IMR-90 (cell line): ENCODE measurements around the gene THEM4. TPM values are rescaled to one million over a fixed set of nuclear protein-coding genes. Genes with fewer than 3 reads are reported as not detected.

Experiments
- ATAC-seq: fragments of 200-7000 bp; cut with Tn5 transposase; 2 replicates; pipeline ENCODE4 v1.9.1; 2020; ENCODE audit warnings: low read depth, mild to moderate bottlenecking, moderate library complexity
- BruUV-seq: library from RNA; stranded (reverse); fragments of 400-500 nt; replicated peaks from 2 replicates; lab custom pipeline; 2021; lab: Mats Ljungman, UMichigan
- CTCF ChIA-PET: fragments of 300-600 bp; formaldehyde crosslinking; extraction: SDS; loops from one replicate; lab custom pipeline; 2021; ENCODE audit warnings: antibody characterized with exemption; lab: Yijun Ruan, JAX
- POLR2A ChIA-PET: fragments of 300-600 bp; sonication (Branson Sonifier 250); formaldehyde crosslinking; loops from one replicate; lab custom pipeline; 2022; ENCODE audit warnings: antibody characterized with exemption; ENCODE audit not compliant: unreplicated experiment; lab: Charles Lee
- DNase-seq: peaks from one replicate; pipeline ENCODE4 v3.0.0; 2013
- H2AFZ ChIP-seq: replicated peaks from 2 replicates; pipeline ENCODE3; 2013; ENCODE audit warnings: low read length, mild to moderate bottlenecking; ENCODE audit not compliant: poor library complexity
- H2AK5ac ChIP-seq: 2 replicates; pipeline ENCODE4 v1.6.1; 2013; ENCODE audit warnings: low read depth, low read length, inconsistent platforms
- H2AK9ac ChIP-seq: replicated peaks from 2 replicates; pipeline ENCODE3; 2013; ENCODE audit warnings: mild to moderate bottlenecking, low read depth, low read length, moderate library complexity; ENCODE audit not compliant: poor library complexity
- H2BK120ac ChIP-seq: 2 replicates; pipeline ENCODE4 v1.6.1; 2013; ENCODE audit warnings: low read depth, low read length, inconsistent platforms
- H2BK15ac ChIP-seq: 3 replicates; pipeline ENCODE4 v1.6.1; 2013; ENCODE audit warnings: low read depth, low read length, inconsistent platforms
- H2BK20ac ChIP-seq: 2 replicates; pipeline ENCODE4 v1.6.1; 2013; ENCODE audit warnings: low read depth, mild to moderate bottlenecking, inconsistent platforms, low read length, moderate library complexity
- H2BK5ac ChIP-seq: 2 replicates; pipeline ENCODE4 v1.6.1; 2013; ENCODE audit warnings: mild to moderate bottlenecking, low read depth, low read length, inconsistent platforms; ENCODE audit not compliant: poor library complexity, severe bottlenecking
- H3K14ac ChIP-seq: replicated peaks from 2 replicates; pipeline ENCODE4 v1.6.1; 2013; ENCODE audit warnings: low read depth, low read length, inconsistent platforms
- H3K18ac ChIP-seq: 2 replicates; pipeline ENCODE4 v1.6.1; 2013; ENCODE audit warnings: low read depth, low read length, control low read depth
- H3K23ac ChIP-seq: 2 replicates; pipeline ENCODE4 v1.6.1; 2013; ENCODE audit warnings: low read depth, low read length, inconsistent platforms
- H3K27ac ChIP-seq: 2 replicates; pipeline ENCODE4 v1.5.1; 2013; ENCODE audit warnings: mild to moderate bottlenecking, control low read depth, low read length; ENCODE audit not compliant: insufficient read depth
- H3K27me3 ChIP-seq: 2 replicates; pipeline ENCODE4 v1.6.1; 2013; ENCODE audit warnings: low read length; ENCODE audit not compliant: control insufficient read depth, insufficient read depth
- H3K36me3 ChIP-seq: 2 replicates; pipeline ENCODE4 v1.6.1; 2013; ENCODE audit warnings: low read length, mixed read lengths; ENCODE audit not compliant: control insufficient read depth, insufficient read depth
- H3K4ac ChIP-seq: 2 replicates; pipeline ENCODE4 v1.6.1; 2013; ENCODE audit warnings: low read depth, low read length, inconsistent platforms
- H3K4me1 ChIP-seq: 2 replicates; pipeline ENCODE4 v1.6.1; 2013; ENCODE audit warnings: low read length, mixed read lengths; ENCODE audit not compliant: control insufficient read depth, insufficient read depth
- H3K4me2 ChIP-seq: 2 replicates; pipeline ENCODE4 v1.6.1; 2013; ENCODE audit warnings: low read depth, mild to moderate bottlenecking, control low read depth, low read length, moderate library complexity
- H3K4me3 ChIP-seq: 2 replicates; pipeline ENCODE4 v1.5.1; 2013; ENCODE audit warnings: low read depth, mild to moderate bottlenecking, control low read depth, low read length, moderate library complexity; ENCODE audit not compliant: insufficient read depth
- H3K56ac ChIP-seq: 2 replicates; pipeline ENCODE4 v1.6.1; 2013; ENCODE audit warnings: low read length, inconsistent platforms; ENCODE audit not compliant: insufficient read depth; ENCODE audit errors: extremely low read depth
- H3K79me1 ChIP-seq, 2 experiments: 2 replicates each; pipeline ENCODE4 v1.6.1; 2013; ENCODE audit warnings: low read length in 2 of 2, inconsistent platforms in 1 of 2, low read depth in 1 of 2
- H3K9ac ChIP-seq: 2 replicates; pipeline ENCODE4 v1.6.1; 2013; ENCODE audit warnings: low read depth, low read length, control low read depth
- H3K9me1 ChIP-seq: 2 replicates; pipeline ENCODE4 v1.6.1; 2013; ENCODE audit warnings: low read length, inconsistent platforms; ENCODE audit not compliant: insufficient read depth
- H3K9me3 ChIP-seq: 2 replicates; pipeline ENCODE4 v1.6.1; 2013; ENCODE audit warnings: low read length; ENCODE audit not compliant: control insufficient read depth, insufficient read depth
- H4K20me1 ChIP-seq: 2 replicates; pipeline ENCODE4 v1.6.1; 2013; ENCODE audit warnings: low read length, inconsistent platforms; ENCODE audit not compliant: insufficient read depth
- H4K5ac ChIP-seq: 2 replicates; pipeline ENCODE4 v1.6.1; 2013; ENCODE audit warnings: mild to moderate bottlenecking, low read depth, low read length, control low read depth
- H4K8ac ChIP-seq, 2 experiments: 2 replicates each; pipeline ENCODE4 v1.6.1; 2013; ENCODE audit warnings: low read depth in 2 of 2, low read length in 2 of 2, control low read depth in 1 of 2, inconsistent platforms in 1 of 2
- H4K91ac ChIP-seq: 2 replicates; pipeline ENCODE4 v1.6.1; 2013; ENCODE audit warnings: low read depth, low read length, inconsistent platforms; ENCODE audit not compliant: insufficient read depth
- BHLHE40 ChIP-seq: fragments of 150-350 bp; IDR thresholded peaks from 2 replicates; pipeline ENCODE4 v1.6.1; 2016; ENCODE audit warnings: mild to moderate bottlenecking, low read depth, low read length
- CEBPB ChIP-seq: IDR thresholded peaks from 2 replicates; pipeline ENCODE4 v1.6.1; 2012; ENCODE audit warnings: low read depth, low read length, improper control_type of control experiment
- CHD1 ChIP-seq: IDR thresholded peaks from 2 replicates; pipeline ENCODE4 v1.6.1; 2012; ENCODE audit warnings: low read depth, low read length, improper control_type of control experiment
- CTCF ChIP-seq: conservative IDR thresholded peaks from 2 replicates; pipeline ENCODE4 v1.5.1; 2012; ENCODE audit warnings: mild to moderate bottlenecking, low read depth, low read length, improper control_type of control experiment
- ELK1 ChIP-seq: fragments of 150-350 bp; IDR thresholded peaks from 2 replicates; pipeline ENCODE4 v1.6.1; 2016; ENCODE audit warnings: low read depth, mild to moderate bottlenecking, low read length, moderate library complexity, borderline replicate concordance
- FOS ChIP-seq: fragments of 150-350 bp; IDR thresholded peaks from 2 replicates; pipeline ENCODE4 v1.6.1; 2016; ENCODE audit warnings: low read depth, low read length
- MAFK ChIP-seq: IDR thresholded peaks from 2 replicates; pipeline ENCODE4 v1.6.1; 2012; ENCODE audit warnings: low read depth, low read length, improper control_type of control experiment
- MAZ ChIP-seq: IDR thresholded peaks from 2 replicates; pipeline ENCODE4 v1.6.1; 2012; ENCODE audit warnings: low read depth, mild to moderate bottlenecking, low read length, improper control_type of control experiment, moderate library complexity, borderline replicate concordance
- MXI1 ChIP-seq: IDR thresholded peaks from 2 replicates; pipeline ENCODE4 v1.6.1; 2012; ENCODE audit warnings: low read depth, mild to moderate bottlenecking, low read length, moderate library complexity, borderline replicate concordance
- NFE2L2 ChIP-seq: fragments of 150-350 bp; IDR thresholded peaks from 2 replicates; pipeline ENCODE4 v1.6.1; 2016; ENCODE audit warnings: low read depth, mild to moderate bottlenecking, low read length
- POLR2A ChIP-seq: IDR thresholded peaks from 2 replicates; pipeline ENCODE4 v1.6.1; 2012; ENCODE audit warnings: mild to moderate bottlenecking, low read depth, low read length
- RAD21 ChIP-seq: IDR thresholded peaks from 2 replicates; pipeline ENCODE4 v1.6.1; 2012; ENCODE audit warnings: low read length, improper control_type of control experiment
- RCOR1 ChIP-seq: IDR thresholded peaks from 2 replicates; pipeline ENCODE4 v1.6.1; 2012; ENCODE audit warnings: mild to moderate bottlenecking, low read length, improper control_type of control experiment; ENCODE audit not compliant: insufficient replicate concordance
- RFX5 ChIP-seq: IDR thresholded peaks from 2 replicates; pipeline ENCODE4 v1.8.0; 2012; ENCODE audit warnings: low read depth, mild to moderate bottlenecking, low read length, moderate library complexity
- USF2 ChIP-seq: fragments of 150-350 bp; IDR thresholded peaks from 2 replicates; pipeline ENCODE4 v1.6.1; 2017; ENCODE audit warnings: mild to moderate bottlenecking, antibody characterized with exemption, low read length, low read depth
- WGBS, 2 experiments: methylation state at CpG; one replicate each; pipeline versions ENCODE4 v1.1.5 to v1.1.7; 2013; ENCODE audit warnings: missing lambda C conversion rate in 2 of 2; ENCODE audit not compliant: insufficient read length in 1 of 2; ENCODE audit errors: extremely low coverage in 2 of 2; 5-methylcytosine and 5-hydroxymethylcytosine counted together
- dilution Hi-C: fragments of 300-500 bp; cut with HindIII; formaldehyde crosslinking; loops from one replicate; pipeline ENCODE4 v1.14.3; 2018; ENCODE audit warnings: low sequenced_read_pairs; ENCODE audit not compliant: unreplicated experiment
- in situ Hi-C: fragments of 300-500 bp; cut with MboI; formaldehyde crosslinking; loops from 3 replicates; pipeline ENCODE4 v1.14.3; 2019; ENCODE audit warnings: low sequenced_read_pairs, inconsistent platforms, mixed read lengths
- intact Hi-C: fragments of 100-400 bp; cut with micrococcal nuclease; formaldehyde crosslinking; loops from 2 replicates; pipeline ENCODE4 v1.10.0; 2022
- polyA plus RNA-seq, 3 experiments: library from polyadenylated mRNA; depleted of rRNA; stranded (reverse); fragments of >200 nt; gene quantifications; 2 replicates each; pipeline ENCODE4 v1.2.3, GENCODE V29; 2012; ENCODE audit warnings: low replicate concordance in 1 of 3
- total RNA-seq: library from RNA; depleted of rRNA; stranded (reverse); fragments of >200 nt; gene quantifications from 2 replicates; pipeline ENCODE4 v1.2.3, GENCODE V29; 2012

THEM4 gene
- total and polyA plus RNA-seq, 2 of the 4 experiments (the other 2 are of a cell fraction) = 7.3 to 15.7 TPM

- H3K18ac ChIP-seq = no peak overlapping the region
- ATAC-seq = no peak
- peaks cover 42% of the 10 kb centered on the region for H3K27me3 ChIP-seq
- BruUV-seq = no TSS peak
- no peak overlapping the region for H2BK20ac ChIP-seq
- no peaks in the 10 kb centered on the region for H4K20me1 ChIP-seq
- no peak overlapping the region for H2BK120ac ChIP-seq
- H3K4ac ChIP-seq = no peak overlapping the region
- in situ Hi-C loops = no loop called here
- no peak overlapping the region for H3K56ac ChIP-seq
- no peak overlapping the region for H3K14ac ChIP-seq
- H3K4me1 ChIP-seq = 0 out of 2 replicates have a peak, but pooled peaks cover 1% of the 10 kb centered on the region
- no peak overlapping the region for H2BK15ac ChIP-seq
- no peaks in the 10 kb centered on the region for H3K36me3 ChIP-seq
- DNase-seq = no peak
- H4K91ac ChIP-seq = no peak overlapping the region
- H2AK5ac ChIP-seq = no peak overlapping the region
- dilution Hi-C loops = no loop called here
- H4K8ac ChIP-seq = no peak overlapping the region
- TF ChIP-seq MXI1 (no peak), RFX5 (no peak), RAD21 (no peak), ELK1 (no peak), CTCF (no peak), MAZ (no peak), NFE2L2 (no peak), CHD1 (no peak), BHLHE40 (no peak), MAFK (no peak), USF2 (no peak), FOS (no peak), RCOR1 (no peak), CEBPB (no peak), POLR2A (no peak)
- WGBS, 2 experiments = 20% methylated on average over 2 of the region's 11 CpGs; no CpG with 5 or more reads in 1 of the 2 experiments
- no peak overlapping the region for H3K23ac ChIP-seq
- H3K79me1 ChIP-seq = no peaks in the 10 kb centered on the region
- CTCF ChIA-PET = no interaction called here
- H3K4me3 ChIP-seq = no peak overlapping the region
- no peak overlapping the region for H2AFZ ChIP-seq
- H3K27ac ChIP-seq = no peak overlapping the region
- no peaks in the 10 kb centered on the region for H3K9me3 ChIP-seq
- no peaks in the 10 kb centered on the region for H3K9me1 ChIP-seq
- no peak overlapping the region for H3K4me2 ChIP-seq
- intact Hi-C loops = no loop called here
- H4K5ac ChIP-seq = no peak overlapping the region
- no peak overlapping the region for H2BK5ac ChIP-seq
- H3K9ac ChIP-seq = no peak overlapping the region
- POLR2A ChIA-PET = no interaction called here
- H2AK9ac ChIP-seq = no peak overlapping the region
Measured at GRCh38 chr1:151847867-151848596, 61.3 kb downstream of the THEM4 start.
